Tibial artery (tissue), 4 donors: ENCODE results near the gene CDC16.

Experiments
- DNase-seq, 2 donors: peaks; one replicate each; pipeline ENCODE4 v3.0.0-alpha.2; 2019
- H3K27ac ChIP-seq, 2 donors: fragments of 200-600 bp; sonication (generic) in 1 of 2; 1 replicate in 1 of 2; 2 replicates in 1 of 2; pipeline ENCODE4 v1.5.1; 2018 to 2019; ENCODE audit warnings: mild to moderate bottlenecking in 1 of 2
- H3K27me3 ChIP-seq, 2 donors: fragments of 200-600 bp; sonication (generic) in 1 of 2; one replicate each; pipeline versions ENCODE4 v1.5.1 to v1.6.0; 2016 to 2019
- H3K36me3 ChIP-seq, 3 donors: fragments of 200-600 bp; sonication (generic) in 2 of 3; one replicate each; pipeline ENCODE4 v1.5.1; 2016 to 2019; ENCODE audit warnings: mild to moderate bottlenecking in 2 of 3
- H3K4me1 ChIP-seq, 4 donors: fragments of 200-600 bp; sonication (generic) in 2 of 4; 1 replicate in 3 of 4; 2 replicates in 1 of 4; pipeline ENCODE4 v1.5.1; 2016 to 2019
- H3K4me3 ChIP-seq, 2 donors: fragments of 200-600 bp; sonication (generic) in 1 of 2; 1 replicate in 1 of 2; 2 replicates in 1 of 2; pipeline ENCODE4 v1.5.1; 2018 to 2019; ENCODE audit warnings: mild to moderate bottlenecking in 2 of 2
- H3K9me3 ChIP-seq, 3 donors: fragments of 200-600 bp; sonication (generic) in 1 of 3; one replicate each; pipeline ENCODE4 v1.5.1; 2016 to 2019
- CTCF ChIP-seq, 2 experiments: fragments of 200-600 bp in 1 of 2; fragments of 450-650 bp in 1 of 2; IDR thresholded peaks; one replicate each; pipeline ENCODE4 v1.5.1; 2017 to 2019; ENCODE audit warnings: antibody characterized with exemption in 2 of 2, mild to moderate bottlenecking in 1 of 2, moderate library complexity in 1 of 2
- intact Hi-C: fragments of 100-400 bp; cut with DNase I; formaldehyde crosslinking; loops from one replicate; pipeline ENCODE4 v1.15.0; 2023; ENCODE audit warnings: low total_unique reads

CDC16 gene

GRCh38 chr13:114296448-114296847 is 61.8 kb downstream of the CDC16 start:
- Histone ChIP-seq H3K27me3 (no peaks in the 10 kb centered on the region), H3K4me3 (no peak overlapping the region), H3K27ac (no peak overlapping the region), H3K36me3 (peaks cover 46 to 66% (median 53%) of the 10 kb centered on the region in 3 donors), H3K4me1 (no peaks in the 10 kb centered on the region), H3K9me3 (no peaks in the 10 kb centered on the region)
- intact Hi-C loops, result no loop called here
- TF ChIP-seq CTCF (IDR thresholded peaks at IDR 0.05), result no peak
- DNase-seq, result no peak

- no peaks in the 10 kb centered on the region for H3K9me3 ChIP-seq
- peaks cover 41 to 67% (median 56%) of the 10 kb centered on the region in 3 donors for H3K36me3 ChIP-seq
- no peak overlapping the region for H3K27ac ChIP-seq
- no peaks in the 10 kb centered on the region for H3K27me3 ChIP-seq
- no peak overlapping the region for H3K4me3 ChIP-seq
- no peak for TF ChIP-seq CTCF (IDR thresholded peaks at IDR 0.05)
- no peak for DNase-seq
- intact Hi-C loops, result no loop called here
- H3K4me1 ChIP-seq, result no peaks in the 10 kb centered on the region
Observed at GRCh38 chr13:114296902-114297301, 62.2 kb downstream of the CDC16 start.

DNA sequence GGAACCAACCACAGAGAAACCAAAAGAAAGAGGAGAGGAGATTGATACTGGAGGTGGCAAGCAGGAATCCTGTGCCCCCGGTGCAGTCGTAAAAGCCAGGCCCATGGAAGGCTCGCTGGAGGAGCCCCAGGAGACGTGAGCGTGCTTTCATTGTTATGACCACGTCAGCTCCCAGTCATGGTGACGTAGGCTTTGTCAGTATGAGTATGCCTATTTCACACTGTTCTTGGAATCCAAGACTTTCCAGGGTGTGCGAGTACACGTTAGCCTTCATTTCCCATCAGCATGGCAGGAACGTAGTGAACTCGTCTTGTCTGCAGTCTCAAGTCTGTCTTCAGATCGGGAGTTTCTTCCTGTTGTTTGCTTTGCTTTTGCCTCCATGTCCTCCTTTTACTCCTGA is 64.2 kb downstream of the CDC16 start:
- Histone ChIP-seq H3K9me3 (no peaks in the 10 kb centered on the region), H3K36me3 (peaks cover 33 to 67% (median 63%) of the 10 kb centered on the region in 3 donors), H3K27ac (no peak overlapping the region), H3K27me3 (no peaks in the 10 kb centered on the region), H3K4me1 (no peaks in the 10 kb centered on the region), H3K4me3 (no peak overlapping the region)
- no peak for TF ChIP-seq CTCF (IDR thresholded peaks at IDR 0.05)
- no peak for DNase-seq
- intact Hi-C loops, result no loop called here

- Histone ChIP-seq H3K9me3 (no peaks in the 10 kb centered on the region), H3K4me3 (no peak overlapping the region), H3K36me3 (peaks cover 36 to 74% (median 72%) of the 10 kb centered on the region in 3 donors), H3K27ac (no peak overlapping the region), H3K4me1 (no peaks in the 10 kb centered on the region), H3K27me3 (no peaks in the 10 kb centered on the region)
- TF ChIP-seq CTCF (IDR thresholded peaks at IDR 0.05), result no peak
- intact Hi-C loops, result no loop called here
- DNase-seq, result no peak
Observed at GRCh38 chr13:114299604-114300305, 65.1 kb downstream of the CDC16 start.

DNA sequence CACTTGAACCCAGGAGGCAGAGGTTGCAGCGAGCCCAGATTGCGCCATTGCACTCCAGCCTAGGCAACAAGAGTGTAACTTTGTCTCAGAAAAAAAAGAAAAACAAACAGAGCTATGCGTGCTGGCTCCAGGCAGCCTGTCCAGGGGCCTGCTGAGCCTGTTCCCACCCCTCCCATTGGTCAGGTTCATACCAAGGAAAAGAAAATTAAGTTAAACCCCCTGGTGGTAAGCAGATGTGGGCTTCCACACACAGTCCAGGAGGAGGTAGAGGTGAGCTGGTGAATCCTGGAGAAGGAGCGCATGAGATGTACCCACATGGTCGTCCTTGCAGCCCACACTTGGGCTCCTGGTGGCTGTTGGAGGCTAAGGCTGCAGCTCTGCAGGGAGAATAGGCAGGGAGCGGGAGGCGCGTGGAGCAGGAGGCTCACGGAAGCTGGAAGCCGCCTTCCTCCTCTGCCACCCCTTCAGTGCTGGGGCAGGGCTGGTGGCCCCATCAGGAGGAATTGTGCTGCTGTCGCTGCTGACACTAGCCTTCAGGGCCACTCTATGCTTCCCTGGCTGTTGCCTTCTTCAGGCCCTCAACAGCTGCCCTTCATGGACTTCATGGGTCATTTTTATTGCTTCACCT is 69.1 kb downstream of the CDC16 start:
- DNase-seq, result no peak
- no peak overlapping the region for H3K4me3 ChIP-seq
- no peaks in the 10 kb centered on the region for H3K9me3 ChIP-seq
- TF ChIP-seq CTCF (IDR thresholded peaks at IDR 0.05), result no peak
- H3K4me1 ChIP-seq, result no peaks in the 10 kb centered on the region
- H3K27me3 ChIP-seq, result no peaks in the 10 kb centered on the region
- H3K36me3 ChIP-seq, result peaks cover 55 to 75% (median 71%) of the 10 kb centered on the region in 3 donors
- H3K27ac ChIP-seq, result no peak overlapping the region
- intact Hi-C loops, result no loop called here
